Activated CD4-positive, alpha-beta T cell treated with anti-CD3 and anti-CD28 coated beads for 48 hours (primary cell): ENCODE data around the gene FPGS.
"Not testable (repeated sequence)": the region's sequence is repeated elsewhere in the genome, so short reads cannot be mapped to it uniquely, and the experiment has no call there.

Experiments used
- DNase-seq: peaks from one replicate; pipeline ENCODE4 v3.0.0-alpha.2; 2020

The FPGS gene

DNA sequence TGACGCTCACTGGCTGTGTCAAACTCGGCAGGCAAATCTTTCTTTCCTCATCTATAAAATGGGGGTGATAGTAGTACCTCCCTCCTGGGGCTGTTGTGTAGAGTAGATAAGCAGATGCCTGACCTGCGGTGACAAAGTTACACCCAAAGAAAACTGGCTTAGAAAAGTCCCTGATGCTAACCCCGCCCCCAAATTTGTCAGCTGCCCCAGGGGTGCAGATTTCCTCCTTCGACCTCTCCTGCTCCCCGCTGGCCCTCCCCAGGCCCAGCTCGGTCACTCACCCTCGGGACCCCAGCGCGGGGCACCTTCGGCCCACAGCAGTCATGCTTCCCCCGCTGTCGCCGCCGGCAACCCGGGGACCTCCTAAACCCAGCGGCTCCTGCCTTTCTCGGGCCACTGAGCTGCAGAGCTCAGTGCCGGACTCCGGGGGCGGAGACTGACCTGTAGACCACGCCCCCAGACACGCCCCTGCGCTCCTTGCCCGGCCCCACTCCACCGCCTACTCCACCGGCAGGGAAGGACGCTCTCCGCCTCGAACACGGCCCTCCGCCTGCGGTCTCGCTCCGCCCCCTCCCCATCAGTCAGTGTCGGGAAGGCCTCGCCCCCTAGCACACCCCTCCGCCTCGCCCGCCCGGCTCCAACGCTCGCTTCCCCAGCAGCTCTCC lies 31.6 kb upstream of the FPGS start:
- DNase-seq = peak; percentile 98

DNA sequence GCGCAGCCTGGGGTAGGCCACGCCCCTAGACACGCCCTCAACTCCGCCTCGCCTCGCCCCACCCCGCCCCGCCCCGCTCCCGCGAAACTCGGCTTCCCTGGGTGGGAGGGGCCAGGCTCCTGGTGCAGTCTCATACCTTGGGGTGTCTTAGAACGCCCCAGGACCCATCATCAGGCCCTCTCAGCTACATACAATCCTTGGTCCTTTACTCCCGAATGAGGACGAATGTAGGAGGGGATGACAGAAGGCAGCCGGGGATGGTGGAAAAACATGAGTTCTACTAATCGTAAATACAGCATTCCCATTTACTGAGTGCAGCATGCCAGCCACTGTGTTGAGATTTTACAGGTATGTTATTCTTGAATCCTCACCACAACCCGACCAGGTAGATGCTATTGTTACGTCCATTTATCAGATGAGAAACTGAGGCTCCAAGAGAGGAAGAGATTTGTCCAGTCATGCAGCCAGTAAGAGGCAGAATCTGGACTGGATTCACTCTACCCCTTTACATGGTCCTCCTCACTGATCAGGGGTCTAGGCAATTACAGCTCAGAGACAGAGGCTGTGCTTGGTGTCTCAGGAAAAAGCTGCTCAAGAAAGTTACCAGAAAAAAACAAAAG lies 31.0 kb upstream of the FPGS start:
- no peak for DNase-seq

DNA sequence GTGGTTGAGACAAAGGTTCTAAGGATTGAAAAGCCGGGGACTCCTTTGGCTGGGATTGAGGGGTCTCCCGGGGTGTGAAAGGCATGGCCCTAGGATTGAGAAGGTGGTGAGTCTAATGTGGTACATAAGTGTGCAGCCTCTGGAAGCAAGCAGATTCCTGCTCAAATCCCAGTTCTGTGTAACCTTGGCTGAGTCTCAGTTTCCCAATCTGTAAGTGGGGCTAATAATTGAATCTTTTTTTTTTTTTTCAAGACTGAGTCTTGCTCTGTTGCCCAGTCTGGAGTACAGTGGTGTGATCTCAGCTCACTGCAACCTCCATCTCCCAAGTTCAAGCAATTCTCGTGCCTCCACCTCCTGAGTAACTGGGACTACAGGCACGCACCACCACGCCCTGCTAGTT lies 30.1 kb upstream of the FPGS start:
- DNase-seq = no peak

DNA sequence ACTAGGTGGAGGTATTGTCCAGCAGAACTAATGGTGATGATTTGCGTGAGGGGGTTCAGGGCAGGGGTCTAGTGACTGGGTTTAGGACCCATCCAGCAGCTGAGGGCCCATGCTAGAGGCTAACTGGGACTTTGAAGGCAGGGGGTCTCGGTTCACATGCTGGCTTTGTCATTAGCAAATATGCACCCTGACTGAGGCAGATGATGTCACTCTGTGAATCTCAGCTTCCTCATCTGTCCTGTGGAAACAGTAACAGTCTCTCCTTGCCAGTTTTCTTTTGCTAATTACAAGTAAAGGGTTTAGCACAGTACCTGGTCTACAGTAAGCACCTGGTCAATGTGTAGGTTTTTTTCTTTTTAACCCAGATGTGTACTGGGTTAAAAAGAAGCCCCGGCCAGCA lies 29.4 kb upstream of the FPGS start:
- DNase-seq = no peak

DNA sequence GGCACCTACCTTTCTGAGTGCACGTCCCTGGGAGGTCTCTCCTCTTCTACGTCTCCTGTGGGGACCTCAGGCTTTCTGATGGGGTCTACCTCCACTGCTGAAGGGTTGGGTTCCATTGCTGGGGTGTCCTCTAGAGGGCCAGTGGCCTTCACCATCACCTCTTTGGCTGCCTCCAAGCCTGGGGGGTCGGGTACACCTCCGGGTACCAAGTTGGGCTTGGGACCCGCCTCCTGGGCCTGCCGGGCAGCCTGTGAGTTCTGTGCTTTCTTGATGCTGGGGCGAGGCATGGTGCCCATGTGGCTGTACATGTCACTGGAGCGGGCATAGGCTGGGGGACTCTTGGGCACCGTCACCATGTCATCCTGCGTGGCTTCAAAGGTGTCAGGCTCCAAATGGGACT lies 28.7 kb upstream of the FPGS start:
- DNase-seq = no peak

DNA sequence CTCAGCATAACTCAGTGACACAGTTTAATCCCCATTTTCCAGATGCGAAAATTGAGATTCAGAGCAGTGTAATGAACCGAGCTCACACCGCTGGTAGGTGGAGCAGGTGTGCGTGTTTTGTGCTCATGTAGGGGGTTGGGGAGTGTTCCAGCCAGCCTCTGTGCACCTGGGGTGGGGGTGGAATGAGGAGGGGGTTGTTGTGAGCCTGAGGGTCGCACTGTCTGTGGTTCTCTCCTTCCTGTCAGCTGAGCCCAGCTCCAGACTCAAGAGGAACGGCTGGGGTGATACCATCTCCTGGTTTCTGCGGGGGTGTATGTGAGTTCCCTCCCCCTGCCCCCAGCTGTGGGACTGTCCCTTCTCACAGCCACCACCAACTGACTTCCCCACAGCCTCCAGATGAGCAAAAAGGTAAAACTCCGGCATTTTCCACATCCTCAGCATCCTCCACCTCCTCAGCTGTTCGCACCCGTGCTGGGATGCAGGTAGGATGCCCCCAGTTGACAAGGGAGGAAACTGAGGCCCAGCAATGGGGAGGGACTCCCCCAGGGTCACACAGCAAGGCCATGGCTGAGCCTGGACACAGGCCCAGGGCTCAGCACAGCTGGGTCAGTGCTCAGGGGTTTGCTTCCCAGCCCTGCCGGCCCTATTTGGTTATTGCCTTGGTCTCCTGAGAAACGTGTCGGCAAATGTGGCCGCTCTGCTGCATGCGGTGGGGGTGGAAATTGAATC lies 26.3 kb upstream of the FPGS start:
- DNase-seq = peak; percentile 83

DNA sequence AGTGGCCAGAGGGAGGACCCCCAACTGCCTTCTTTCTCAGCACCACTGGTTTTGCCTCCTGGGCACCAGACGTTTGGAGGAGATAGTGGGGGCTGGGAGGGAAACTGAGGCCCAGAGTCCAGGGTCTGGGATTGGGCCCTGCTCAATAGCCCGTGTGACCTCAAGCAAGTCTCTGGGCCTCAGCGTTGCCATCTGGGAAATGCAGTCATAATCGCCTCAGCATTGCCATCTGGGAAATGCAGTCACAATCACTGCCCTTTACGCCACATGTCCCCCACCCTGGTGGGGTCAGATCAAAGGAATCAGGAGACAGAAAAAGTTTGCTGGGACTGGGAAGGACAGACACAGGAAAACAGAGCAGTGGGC lies 25.8 kb upstream of the FPGS start:
- DNase-seq = peak; percentile 45

DNA sequence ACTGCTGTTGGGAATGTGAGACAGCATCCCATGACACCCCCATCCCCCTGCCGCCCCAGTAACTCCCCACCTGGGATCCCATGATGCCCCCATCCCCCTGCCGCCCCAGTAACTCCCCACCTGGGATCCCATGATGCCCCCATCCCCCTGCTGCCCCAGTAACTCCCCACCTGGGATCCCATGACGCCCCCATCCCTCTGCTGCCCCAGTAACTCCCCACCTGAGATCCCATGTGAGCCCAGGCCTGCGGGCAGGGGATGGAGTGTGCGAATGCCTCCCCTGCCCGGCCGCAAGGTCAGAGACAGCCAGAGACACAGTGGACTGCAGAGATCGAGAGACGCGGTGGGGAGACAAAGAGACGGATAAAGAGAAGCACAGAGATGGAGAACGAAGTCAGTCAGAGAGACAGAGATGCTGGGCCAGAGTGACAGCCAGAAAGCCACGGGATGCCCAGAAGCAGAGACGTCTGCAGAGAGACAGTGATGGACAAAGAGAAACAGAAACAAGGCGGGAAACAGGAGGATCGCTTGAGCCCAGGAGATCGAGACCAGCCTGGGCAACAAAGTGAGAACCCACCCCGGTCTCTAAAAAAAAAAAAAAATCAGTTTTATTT lies 25.2 kb upstream of the FPGS start:
- DNase-seq = no peak

DNA sequence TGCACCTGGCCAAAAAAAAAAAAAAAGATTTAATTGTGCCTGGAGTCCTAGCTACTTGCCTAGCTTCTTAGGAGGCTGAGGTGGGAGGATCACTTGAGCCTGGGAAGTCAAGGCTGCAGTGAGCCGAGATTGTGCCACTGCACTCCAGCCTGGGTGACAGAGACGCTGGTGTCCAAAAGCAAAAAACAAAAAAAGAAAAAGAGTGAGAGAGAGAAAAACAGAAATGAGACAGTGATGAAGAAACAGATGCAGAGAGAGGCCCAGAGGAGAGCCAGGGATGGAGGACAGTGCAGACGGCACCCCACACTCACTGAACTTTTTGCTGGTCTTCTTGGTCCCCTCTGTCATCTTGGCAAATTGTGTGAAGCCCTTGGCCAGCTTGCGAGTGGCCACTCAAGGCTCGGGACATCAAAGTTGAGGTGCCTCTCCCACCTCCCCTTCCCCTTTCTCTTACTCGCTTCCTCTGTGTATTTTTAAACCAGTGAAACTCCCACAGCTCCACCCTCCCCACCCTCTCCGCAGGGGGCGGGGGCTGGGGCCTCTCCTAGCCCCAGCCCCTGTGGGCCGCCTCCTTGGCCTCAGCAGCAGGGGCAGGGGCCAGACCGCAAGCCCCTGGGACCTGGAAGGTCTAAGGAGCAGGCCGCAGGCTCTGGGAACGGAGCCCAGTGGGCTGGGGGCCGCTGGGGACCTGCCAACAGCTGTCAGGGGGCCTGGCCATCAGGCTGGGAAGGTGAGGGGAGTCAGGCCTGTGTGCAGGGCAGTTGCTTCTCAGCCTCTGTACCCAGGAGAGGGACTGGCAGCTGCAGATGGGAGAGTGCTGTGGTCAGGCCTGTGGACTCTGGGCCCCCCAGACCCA lies 24.2 kb upstream of the FPGS start, which contains the start of gene SH2D3C:
TSS of gene SH2D3C (minus strand) at position 387 of the 856 bp plus-strand sequence. CDS start at position 348, 39 bp downstream.
- peak; percentile 63 for DNase-seq

DNA sequence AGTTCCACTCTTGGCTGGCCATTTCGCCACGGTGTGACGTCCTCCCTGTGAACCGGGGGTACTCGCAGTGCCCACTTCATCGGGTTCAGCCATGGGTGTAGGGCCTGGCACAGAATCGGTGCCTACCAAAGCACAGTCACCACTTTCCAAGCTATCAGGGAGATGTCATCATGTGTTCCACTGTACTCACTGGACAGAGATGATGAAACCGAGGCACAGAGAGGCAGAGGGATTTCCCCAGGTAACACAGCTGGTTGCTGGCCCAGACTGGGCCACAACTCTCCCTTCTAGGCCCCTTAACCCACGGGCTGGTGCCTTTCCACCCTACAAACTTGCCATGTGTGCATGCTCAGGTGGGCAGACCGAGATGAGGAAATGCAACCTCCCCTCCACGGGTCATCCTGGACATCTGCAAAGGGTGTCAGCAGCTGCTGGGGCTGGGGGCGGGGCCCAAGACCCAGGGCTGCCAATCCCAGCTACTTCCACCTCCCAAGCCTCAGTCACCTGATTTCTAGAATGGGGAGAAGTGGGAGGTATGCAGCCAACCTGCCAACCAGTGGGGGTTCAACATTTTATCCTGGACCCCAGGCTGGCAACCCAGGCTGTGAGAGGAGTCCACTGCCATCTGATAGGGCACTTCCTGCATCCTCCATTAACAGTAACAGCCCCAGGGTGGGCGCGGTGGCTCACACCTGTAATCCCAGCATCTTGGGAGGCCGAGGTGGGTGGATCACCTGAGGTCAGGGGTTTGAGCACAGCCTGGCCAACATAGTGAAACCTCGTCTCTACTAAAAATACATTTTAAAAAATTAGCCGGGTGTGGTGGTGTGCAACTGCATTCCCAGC lies 23.3 kb upstream of the FPGS start:
- DNase-seq = peak; percentile 77

DNA sequence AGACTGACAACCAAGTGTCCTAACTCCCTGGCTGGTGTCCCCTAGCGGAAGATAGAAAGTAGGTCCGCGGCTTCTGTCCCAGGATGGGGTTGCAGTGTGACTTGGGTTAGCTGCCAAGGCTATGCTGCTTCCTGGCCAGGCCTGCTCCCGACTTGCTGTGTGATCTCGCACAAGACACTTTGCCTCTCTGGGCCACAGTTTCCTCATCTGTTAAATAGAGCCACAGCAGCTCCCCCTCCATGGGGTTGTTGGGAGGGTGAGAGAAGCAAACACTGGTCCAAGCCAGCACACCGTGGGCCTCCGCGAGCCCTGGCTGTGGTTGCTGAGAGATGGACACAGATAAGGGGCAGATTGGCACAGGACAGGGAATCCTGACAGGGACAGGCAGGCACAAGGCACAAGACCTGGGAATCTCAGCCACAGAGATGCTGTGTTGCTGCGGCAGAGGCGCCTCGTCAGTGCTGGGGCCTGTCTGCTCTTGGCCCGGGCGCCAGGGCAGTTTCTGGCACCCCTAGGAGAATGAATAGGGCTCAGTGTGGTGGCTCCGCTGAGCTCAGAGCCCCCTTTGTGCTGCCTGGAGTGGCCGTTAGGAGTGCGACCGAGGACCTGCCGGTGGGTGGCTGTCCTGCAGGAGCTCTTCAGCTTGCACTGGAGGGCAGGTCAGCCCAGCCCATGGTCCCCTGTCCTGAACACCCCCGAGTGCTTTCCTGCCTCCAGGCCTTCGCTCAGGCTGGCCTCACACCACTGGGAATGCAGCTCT lies 22.4 kb upstream of the FPGS start:
- no peak for DNase-seq

DNA sequence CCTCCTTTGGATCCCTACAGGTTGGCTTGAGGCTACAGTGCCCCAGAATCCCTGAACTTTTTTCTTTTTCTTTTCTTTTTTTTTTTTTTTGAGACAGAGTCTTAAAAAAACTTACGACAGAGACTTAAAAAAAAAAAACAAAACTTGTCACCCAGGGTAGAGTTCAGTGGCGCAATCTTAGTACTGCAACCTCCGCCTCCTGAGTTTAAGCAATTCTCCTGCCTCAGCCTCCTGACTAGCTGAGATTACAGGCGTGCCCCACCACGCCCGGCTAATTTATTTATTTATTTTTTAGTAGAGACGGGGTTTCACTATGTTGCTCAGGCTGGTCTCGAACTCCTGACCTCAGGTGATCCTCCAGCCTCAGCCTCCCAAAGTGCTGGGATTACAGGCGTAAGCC lies 21.8 kb upstream of the FPGS start:
- not testable (repeated sequence) for DNase-seq

DNA sequence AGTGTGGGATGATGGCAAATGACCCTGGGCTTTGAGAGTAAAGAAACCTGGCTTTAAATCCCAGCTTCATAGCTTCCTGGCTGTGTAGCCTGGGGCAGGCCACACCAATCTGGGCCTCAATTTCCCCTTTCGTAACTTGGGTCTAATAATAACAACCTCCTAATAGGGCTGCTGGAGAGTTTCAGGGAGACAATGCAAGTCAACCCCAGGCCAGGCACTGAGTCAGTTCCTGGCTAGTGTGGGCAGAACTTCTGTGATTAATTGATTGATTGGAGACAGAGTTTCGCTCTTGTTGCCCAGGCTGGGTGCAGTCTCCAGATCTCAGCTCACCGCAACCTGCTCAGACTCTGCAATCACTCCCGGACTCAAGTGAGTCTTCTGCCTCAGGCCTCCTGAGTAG lies 20.9 kb upstream of the FPGS start:
- no peak for DNase-seq

DNA sequence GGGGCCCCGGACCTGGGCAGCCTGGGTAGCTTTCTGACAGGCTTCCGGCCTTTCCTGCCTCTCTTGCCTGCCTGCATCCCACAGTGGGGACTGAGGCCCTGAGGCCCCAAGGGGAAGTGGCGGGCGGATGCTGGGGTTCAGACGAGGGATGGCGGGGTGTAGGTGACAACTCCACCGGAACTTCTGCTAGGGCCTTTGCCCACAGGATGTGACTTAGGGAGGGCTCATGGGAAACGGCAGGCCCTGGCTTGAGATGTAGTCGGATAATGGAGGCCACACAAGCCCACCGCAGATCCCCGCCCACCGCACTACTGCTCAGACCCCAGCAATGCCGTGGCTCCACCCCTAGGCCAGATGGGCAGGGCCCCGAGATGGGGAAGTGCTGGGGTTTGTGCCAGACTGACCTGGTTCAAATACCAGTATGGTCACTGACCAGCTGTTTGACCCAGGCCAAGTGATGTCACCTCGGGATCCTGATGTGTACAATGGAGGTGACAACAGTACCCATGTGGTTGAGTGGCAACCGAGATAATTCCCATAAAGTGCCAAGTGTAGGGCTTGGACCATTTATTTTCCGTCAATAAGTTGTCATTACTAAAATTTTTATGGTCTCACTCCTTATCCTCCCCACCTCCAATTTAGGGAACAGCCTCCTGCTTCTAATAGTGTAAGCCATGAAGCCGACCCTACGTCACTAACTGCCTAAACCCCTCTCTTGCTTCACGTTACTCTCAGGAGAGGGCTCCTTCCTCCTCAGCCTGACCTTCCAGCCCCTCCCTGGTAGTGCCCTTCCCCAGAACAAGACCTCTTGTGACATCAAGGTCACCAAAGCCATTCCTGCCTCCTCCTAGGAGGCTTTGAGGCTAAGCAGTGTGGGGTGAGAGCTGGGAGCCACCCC lies 19.3 kb upstream of the FPGS start:
- DNase-seq = peak; percentile 77

DNA sequence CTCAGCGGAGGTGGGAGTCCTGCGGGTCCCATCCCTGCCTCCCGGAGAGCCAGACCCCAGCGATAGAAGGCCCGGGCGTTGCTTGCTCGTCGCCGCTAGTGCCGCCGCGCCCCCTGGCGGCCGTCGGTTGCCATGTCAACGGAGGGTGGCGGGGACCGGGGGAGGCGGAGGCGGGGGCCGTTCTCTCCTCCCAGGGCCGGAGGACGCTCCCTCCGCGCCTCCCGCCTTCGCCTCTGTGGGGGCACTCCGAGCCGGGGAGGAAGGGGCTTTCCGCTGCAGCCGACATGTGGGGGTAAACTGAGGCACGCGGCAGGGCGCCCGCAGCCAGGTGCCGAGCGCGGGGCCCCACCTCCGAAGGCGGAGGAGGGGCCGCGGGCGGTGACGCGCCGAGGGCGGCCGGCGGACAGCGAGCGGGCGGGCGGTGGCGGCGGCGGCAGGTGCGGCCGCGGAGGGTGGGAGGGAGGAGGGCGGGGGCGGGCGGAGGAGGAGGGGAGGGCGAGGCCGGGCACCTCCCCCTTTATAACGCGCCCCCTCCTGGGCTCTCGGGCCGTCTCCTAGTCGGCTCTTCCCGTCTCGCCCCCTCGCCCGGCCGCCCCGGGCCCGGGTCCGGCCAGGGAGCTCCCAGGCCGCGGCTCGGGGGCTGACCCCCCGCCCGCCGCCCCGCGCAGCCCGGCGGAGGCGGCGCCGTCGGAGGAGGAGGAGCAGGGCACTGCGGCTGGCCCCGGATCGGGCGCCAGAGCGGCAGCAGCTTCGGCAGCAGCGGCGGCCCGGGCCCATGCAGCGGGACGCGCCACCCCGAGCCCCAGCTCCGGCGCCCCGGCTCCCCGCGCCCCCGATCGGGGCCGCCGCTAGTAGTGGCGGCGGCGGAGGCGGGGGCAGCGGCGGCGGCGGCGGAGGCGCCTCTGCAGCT lies 17.4 kb upstream of the FPGS start:
- peak; percentile 90 for DNase-seq

DNA sequence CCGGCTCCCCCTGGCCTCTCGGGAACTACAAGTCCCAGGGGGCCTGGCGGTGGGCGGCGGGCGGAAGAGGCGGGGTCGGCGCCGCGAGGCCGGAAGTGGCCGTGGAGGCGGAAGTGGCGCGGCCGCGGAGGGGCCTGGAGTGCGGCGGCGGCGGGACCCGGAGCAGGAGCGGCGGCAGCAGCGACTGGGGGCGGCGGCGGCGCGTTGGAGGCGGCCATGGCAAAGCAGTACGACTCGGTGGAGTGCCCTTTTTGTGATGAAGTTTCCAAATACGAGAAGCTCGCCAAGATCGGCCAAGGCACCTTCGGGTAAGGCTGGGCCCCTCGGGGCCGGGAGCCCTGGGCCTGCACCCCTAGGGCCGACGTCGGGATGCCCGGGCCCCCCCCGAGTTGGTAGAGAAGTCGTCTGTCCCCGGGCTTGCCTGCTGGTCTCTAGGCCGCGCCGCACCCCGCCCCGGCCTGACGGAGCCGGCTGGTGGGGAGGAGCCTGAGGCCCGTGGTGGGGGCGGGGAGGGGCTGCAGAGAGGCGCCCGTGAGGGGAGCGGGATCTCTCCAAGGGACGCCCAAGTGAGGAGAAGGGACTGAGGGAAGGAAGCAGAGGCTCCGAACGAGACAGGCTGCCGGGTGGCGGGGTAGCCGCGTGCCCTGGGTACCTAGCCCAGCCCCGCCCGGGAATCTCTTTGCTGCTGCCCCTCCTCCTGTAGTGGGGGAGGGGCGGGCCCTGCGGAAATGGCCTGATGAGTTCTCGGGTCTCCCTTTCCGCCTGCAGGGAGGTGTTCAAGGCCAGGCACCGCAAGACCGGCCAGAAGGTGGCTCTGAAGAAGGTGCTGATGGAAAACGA lies 16.5 kb upstream of the FPGS start, which contains the start of gene CDK9:
TSS of gene CDK9 (plus strand) at position 102 of the 840 bp plus-strand sequence. CDS start at position 217, 115 bp downstream.
- peak; percentile 95 for DNase-seq

DNA sequence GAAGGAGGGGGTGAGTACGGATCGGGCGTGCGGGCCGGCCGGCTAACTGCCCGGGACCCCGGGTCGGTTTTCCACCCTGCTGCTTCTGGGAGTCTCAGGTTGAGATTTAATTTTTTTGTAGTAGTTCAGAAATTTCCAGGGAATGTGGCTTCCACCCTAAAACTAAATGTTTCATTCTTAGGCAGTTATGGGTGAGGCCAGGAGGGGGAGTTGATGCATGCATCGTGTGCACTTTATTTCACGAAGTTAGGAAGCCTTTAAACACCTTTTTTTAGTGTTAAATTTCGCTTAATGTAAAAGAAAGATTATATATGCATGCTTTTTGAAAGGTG lies 15.9 kb upstream of the FPGS start:
- no peak for DNase-seq
